K562 treated with DMSO at 1 percent for 48 hours (cell line): ENCODE data around the gene C16orf90. TPM values are rescaled to one million over a fixed set of nuclear protein-coding genes. Genes with fewer than 3 reads are reported as not detected.

Experiments
- total RNA-seq: library from RNA; unstranded; fragments of 300-600 nt; gene quantifications from 2 replicates; pipeline ENCODE4 v1.2.3, GENCODE V29; 2022; ENCODE audit warnings: low replicate concordance; ENCODE audit errors: extremely low read depth

The C16orf90 gene
- not detected in 2 replicates for total RNA-seq

GRCh38 chr16:3495176-3495575 is at the start of gene C16orf90:
TSS of gene C16orf90 (minus strand) at chr16:3495489. CDS start at chr16:3495421, 68 bp downstream.

Other genes starting within 250 kb of the C16orf90 start
- gene MEFV, start 238.9 kb downstream of the C16orf90 start, total RNA-seq: not detected in 2 replicates
- not detected in 2 replicates for gene ZNF263, start 212.0 kb downstream of the C16orf90 start, total RNA-seq
- not detected in 2 replicates for gene TIGD7, start 190.1 kb downstream of the C16orf90 start, total RNA-seq
- not detected in 2 replicates for gene ZNF75A, start 190.0 kb downstream of the C16orf90 start, total RNA-seq
- gene OR2C1, start 139.6 kb downstream of the C16orf90 start, total RNA-seq: not detected in 2 replicates
- not detected in 2 replicates for gene ZSCAN32, start 94.5 kb downstream of the C16orf90 start, total RNA-seq
- not detected in 2 replicates for gene ZNF174, start 94.3 kb downstream of the C16orf90 start, total RNA-seq
- not detected in 2 replicates for gene ZNF597, start 52.0 kb downstream of the C16orf90 start, total RNA-seq
- not detected in 2 replicates for gene NAA60, start 51.8 kb downstream of the C16orf90 start, total RNA-seq
- not detected in 2 replicates for gene CLUAP1, start 5.5 kb upstream of the C16orf90 start, total RNA-seq
- gene NLRC3, start 81.9 kb upstream of the C16orf90 start, total RNA-seq: not detected in 2 replicates
- gene SLX4, start 116.1 kb upstream of the C16orf90 start, total RNA-seq: not detected in 2 replicates
- gene DNASE1, start 159.2 kb upstream of the C16orf90 start, total RNA-seq: not detected in 2 replicates
- gene TRAP1, start 222.0 kb upstream of the C16orf90 start, total RNA-seq: 194 TPM in 1 of 2 replicates, not detected in the other